Esophagus squamous epithelium (tissue), 4 donors: ENCODE measurements around the gene RAB11FIP5.

Source experiments
- CTCF ChIP-seq, 6 experiments: fragments of 450-650 bp in 4 of 6; fragments of 200-600 bp in 2 of 6; sonication (generic) in 2 of 6; IDR thresholded peaks; one replicate each; pipeline ENCODE4 v1.5.1; 2016 to 2019; ENCODE audit warnings: antibody characterized with exemption in 6 of 6, mild to moderate bottlenecking in 4 of 6, moderate library complexity in 4 of 6
- POLR2A ChIP-seq, 4 donors: fragments of 450-650 bp; IDR thresholded peaks; one replicate each; pipeline ENCODE4 v1.6.1; 2017; ENCODE audit warnings: antibody characterized with exemption in 4 of 4, mild to moderate bottlenecking in 4 of 4, moderate library complexity in 3 of 4

- TF ChIP-seq CTCF (IDR thresholded peaks at IDR 0.05) (no peak), POLR2A (IDR thresholded peaks at IDR 0.05) (no peak)
Observed at GRCh38 chr2:73117441-73117840, 4.7 kb upstream of the RAB11FIP5 start.
